ENCODE results near the gene SHC2.
A peak's percentile ranks its signal among the peaks of the same experiment; 100 is the strongest.
"Not testable (repeated sequence)": the region's sequence is repeated elsewhere in the genome, so short reads cannot be mapped to it uniquely, and the experiment has no call there.

SHC2 gene

DNA sequence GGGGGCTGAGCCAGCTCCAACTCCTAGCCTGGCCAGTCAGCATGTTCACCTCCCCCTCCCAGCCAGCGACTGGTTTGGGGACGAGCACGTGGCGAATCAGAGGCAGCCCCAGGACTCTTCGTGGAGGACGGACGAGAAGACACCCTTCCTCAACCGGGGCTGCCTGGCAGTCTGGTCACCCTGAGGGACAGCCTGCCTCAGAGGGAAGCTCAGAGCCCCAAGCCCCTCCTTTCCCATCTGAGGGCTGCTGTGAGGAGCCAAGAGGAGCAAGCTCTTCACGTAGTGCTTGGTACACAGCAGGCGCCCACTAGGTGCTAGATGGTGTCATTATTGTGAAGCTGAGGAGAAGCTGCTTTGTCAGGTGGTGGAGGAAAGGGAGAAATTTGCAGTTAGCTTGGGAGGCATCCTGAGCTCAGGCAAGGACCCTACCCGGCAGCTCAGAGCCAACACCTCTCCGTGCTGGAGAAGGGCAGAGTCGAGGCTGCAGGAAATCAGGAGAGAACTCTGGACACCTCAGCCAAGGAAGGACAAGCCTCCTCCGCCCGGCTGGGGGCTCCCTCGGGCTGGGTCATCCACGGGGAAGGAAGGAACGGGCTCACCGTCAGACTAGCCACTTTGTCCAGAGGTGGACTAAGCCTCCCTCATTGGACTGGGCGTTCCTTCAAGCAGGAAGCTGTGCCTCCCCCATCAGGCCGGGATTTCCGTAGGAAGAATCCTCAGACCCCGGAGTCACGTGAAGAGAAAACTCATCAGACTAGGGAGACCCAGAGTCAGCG is 37.0 kb downstream of the SHC2 start:
- no peak for DNase-seq (ENCODE audit: low spot score)

DNA sequence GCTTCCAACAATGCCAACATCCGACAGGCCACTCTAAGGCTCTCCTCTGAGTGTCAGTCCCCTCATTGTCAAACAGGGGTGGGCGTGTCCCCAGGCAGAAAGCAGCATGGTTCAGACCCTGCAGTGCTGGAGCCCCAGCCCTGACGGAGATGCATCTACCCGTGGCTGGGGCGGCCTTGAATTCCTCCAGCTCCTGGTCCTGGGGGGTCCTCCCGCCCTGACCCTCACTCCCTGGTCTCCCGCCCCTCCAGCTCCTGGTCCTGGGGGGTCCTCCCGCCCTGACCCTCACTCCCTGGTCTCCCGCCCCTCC is 38.0 kb downstream of the SHC2 start:
- not testable (repeated sequence) for DNase-seq (ENCODE audit: low spot score)

DNA sequence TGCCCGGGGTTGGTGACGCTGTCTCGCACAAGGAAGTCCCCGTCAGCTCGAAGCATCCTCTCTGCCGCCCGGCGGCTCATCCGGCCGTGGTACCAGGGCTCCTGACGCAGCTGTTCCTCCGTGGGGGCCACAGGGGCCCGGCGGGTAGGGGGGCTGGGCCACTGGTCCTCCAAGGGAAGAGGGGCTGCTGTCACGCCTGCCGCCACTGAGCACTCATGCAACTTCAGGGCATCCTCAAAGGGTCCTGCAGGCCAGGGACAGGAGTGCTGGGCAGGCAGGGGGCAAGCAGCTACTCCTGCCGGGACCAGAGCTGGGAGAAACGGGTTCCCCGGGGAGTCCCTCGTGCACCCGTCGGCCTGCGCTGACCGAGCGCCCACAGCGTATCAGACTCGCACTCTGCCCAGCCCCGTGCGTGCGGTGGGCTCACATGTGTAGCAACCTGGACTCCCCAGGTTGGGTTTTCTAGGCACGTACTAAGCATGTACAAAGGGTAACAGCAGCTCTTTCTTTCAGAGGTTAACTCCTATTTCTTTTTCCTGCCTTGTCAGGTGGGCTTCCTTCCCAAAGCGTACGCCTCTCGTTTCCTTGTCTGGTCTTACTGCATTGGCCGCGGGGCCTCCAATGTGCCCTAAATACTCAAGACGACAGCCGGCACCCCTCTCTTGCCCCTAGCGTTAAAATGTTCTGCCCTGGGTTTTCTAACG is 38.5 kb downstream of the SHC2 start:
- no peak for DNase-seq (ENCODE audit: low spot score)

DNA sequence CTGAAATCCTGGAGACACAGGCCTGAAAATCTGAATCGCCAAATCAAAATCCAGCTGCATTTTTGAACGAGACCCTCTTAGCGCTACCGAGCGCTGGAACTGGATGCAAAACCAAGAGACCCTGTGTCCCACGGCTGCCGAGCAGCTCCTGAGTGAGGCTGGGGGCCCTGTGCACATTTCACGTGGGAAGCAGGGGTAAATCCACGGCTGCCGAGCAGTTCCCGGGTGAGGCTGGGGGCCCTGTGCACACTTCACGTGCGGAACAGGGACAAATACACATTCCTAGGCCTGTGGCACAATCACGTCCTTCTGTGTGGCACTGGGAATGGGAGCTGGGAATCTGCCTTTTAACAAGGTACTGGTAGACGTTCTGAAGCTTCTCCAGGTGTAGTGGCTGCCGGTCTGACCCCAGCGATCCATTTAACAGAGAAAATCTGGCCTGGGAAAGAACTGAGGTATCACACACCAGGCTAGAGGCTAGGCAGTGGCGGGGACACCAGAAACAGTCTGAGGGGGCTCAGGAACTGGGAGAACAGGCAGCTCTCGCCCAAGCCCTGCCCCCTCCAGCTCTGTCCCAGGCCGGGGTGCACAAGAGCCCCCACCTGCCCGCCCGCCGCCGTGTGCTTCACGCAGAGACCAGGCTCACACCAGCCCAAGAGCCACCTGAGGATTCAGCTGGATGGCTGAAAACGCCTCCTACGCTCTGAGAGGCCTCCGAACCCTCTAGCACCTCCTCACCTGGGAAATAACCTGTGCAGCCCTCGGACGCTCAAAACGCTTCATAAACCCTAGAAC is 40.9 kb downstream of the SHC2 start:
- no peak for DNase-seq (ENCODE audit: low spot score)

DNA sequence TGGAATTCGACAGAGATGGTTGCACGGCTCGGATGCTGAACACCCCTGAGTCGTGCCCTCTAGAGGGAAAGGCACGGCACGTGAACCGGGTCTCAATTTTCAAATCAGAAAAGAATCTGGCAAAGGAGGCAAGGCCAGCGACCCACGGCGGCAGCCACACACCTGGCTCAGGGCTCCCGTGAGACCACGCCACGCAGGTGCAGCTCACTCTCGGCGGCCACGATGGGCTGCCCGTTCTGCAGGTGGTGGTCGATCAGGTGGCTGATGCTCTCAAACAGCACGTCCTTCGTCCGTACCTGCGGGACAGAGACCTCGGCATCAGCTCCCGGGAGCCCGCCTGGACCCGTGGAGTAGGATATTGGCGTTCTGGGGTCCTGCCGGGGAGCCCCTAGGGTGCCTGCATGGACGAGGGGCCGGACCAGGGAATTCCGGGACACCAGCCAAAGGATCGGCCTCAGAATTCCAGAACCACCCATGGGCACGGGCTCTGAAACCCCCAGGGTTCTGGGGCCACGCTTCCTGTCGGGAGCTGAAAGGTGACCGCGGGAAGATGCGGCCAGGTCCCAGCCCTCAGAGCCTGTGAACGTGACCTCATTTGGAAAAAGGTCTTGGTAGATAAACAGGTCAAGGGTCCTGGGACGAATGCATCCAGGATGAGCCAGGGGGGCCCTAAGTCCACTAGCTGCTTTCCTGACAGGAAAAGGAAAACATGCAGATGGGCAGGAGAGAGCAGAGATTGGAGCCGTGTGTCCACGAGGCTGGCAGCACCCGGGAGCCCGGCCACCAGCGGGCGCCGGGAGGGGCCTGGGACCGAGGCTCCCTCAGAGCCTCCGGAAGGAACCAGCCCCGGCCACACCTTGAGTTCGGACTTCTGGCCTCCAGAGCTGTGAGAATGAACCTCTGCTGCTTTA is 41.8 kb downstream of the SHC2 start:
- no peak for DNase-seq (ENCODE audit: low spot score)

DNA sequence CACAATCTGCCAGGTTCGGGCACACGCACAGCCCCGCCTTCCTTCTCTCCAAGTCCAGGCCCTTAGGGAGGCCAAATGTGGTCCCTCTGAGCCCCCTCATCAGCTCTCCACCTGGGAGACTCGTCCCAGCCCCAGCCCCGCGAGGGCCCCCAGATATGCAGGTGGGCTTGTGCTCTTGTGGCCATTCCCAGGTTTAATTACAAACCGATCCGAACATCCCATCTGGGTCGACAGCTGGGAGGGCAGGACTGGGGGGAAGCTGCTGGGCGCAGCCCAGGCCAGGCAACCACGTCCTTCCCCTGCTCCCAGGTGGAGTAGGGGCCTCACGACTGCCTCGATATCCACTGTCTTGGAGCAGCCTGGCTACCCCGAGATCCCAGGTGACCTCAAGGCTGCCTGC is 44.4 kb downstream of the SHC2 start:
- no peak for DNase-seq (ENCODE audit: low spot score)

DNA sequence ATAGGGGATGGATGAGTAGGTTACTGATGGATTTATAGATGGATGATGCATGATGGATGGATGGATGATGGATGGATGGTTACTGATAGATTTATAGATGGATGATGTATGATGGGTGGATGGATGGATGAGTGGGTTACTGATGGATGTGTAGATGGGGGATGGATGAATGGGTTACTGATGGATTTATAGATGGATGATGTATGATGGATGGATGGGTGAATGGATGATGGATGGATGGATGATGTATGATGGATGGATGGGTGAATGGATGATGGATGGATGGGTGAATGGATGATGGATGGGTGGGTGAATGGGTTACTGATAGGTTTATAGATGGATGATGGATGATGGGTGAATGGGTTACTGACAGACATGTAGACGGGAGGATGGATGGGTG is 45.5 kb downstream of the SHC2 start:
- no peak for DNase-seq (ENCODE audit: low spot score)

DNA sequence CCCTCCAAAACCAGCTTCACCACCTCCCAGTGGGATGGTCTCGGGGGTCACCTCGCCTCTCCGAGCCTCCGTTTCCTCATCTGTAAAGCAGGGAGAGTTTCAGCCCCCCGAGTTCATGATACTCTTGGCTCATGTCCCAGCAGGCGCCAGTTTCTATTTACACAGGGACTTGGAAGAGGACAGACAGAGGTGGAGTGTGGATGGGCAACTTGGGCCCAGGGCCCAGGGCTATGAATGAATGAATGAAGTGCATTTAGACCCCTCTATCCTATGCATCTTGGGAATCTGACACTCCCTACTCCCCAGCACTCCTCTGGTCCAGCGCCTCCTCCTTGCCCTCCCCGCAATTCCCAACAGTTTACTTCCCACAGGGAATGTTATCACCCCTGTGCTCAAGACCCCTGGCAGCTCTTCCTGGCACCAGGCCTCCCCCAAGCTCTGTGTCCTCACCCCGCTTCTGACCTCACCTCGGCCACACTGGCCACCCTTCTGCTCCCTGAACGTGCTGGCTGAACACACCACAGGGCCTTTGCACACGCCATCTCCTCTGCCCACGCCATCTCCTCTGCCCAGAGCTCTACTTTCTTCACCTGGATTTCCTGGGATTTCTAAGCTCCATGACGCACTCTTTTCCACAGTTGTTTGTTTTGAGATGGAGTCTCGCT is 46.9 kb downstream of the SHC2 start:
- DNase-seq (ENCODE audit: low spot score), result no peak

DNA sequence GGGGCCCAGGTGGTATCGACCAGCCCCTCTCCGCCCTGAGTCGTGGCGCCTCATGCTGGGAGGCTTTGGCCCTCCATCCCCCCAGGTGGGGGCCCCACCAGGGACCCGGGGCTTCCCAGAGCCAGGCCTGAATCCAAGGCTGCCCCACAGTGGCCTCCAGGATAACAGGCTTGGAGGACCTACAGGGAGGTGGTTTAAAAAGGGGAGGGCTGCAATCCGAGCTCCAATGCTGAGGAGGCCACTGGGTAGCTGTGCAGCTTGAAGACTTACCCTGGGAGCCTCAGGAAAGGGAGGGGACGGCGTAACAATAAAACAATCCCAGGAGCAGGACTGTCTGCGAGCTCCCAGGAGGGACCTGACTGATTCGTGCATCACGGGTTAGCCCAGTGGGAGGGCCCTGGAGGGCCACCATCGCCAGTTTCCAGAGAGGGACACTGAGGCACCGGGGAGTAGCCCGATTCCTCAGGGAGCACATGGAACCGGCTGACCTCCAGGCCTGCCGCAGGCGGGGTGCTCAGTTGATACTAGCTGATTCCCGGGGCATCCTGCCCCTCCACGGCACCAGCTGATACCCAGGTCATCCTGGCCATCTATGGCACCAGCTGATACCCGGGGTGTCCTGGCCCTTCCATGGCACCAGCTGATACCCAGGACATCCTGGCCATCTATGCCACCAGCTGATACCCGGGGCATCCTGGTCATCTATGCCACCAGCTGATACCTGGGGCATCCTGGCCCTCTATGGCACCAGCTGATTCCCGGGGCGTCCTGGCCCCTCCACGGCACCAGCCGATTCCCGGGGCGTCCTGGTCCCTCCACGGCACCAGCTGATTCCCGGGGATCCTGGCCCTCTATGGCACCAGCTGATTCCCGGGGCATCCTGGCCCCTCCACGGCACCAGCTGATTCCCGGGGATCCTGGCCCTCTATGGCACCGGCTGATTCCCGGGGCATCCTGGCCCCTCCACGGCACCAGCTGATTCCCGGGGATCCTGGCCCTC is 48.2 kb downstream of the SHC2 start:
- peak; percentile 78 for DNase-seq (ENCODE audit: low spot score)

DNA sequence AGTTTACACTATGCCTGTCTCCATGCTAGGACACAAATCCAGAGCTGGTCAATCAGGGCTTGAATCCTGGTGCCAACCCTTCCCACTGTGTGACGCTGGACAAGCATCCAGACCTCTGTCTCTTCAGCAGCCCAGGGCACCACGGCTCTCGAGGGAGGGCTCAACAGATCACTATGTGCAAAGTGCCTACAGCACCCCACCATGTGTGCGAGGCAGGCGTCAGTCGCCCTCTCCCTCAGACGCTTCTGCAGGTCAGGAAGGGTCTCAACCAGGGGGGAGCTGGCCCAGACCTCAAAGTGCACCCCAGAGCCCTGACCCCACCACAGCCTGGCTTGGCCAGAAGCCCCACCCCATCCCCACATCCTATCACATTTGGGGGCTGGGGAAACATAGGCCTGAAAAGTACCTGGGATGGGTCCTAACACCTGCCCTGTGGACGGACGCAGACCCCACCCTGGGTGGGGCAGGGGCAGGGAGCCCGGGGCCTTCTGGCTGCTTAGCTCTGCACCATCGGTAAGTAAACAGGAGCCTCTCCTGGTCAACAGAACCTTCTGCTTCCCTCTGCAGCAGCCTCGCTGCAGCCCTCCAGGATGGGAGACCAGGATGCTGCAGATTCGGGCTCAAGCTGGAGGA is 49.0 kb downstream of the SHC2 start:
- no peak for DNase-seq (ENCODE audit: low spot score)

DNA sequence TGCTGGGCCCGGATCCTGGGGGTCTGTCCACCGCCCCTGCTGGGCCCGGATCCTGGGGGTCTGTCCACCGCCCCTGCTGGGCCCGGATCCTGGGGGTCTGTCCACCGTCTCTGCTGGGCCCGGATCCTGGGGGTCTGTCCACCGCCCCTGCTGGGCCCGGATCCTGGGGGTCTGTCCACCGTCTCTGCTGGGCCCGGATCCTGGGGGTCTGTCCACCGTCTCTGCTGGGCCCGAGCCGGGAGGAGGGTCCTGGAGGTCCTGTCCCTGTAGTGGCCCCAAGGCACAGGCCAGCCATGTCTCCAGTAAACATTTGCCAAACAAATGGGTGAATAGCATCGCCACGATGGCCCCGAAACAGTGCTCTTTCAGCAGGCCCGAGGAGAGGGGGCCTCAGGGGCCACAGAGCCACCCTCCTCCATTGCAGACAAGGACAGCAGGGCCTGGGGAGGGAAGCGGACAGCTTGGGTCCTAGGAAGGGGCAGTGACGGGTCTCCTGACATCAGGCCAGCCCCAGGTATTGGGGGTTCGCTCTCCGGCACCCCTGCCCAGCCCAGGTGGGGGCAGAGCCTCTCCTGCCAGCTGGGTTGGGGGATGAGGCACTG is 49.6 kb downstream of the SHC2 start:
- not testable (repeated sequence) for DNase-seq (ENCODE audit: low spot score)

DNA sequence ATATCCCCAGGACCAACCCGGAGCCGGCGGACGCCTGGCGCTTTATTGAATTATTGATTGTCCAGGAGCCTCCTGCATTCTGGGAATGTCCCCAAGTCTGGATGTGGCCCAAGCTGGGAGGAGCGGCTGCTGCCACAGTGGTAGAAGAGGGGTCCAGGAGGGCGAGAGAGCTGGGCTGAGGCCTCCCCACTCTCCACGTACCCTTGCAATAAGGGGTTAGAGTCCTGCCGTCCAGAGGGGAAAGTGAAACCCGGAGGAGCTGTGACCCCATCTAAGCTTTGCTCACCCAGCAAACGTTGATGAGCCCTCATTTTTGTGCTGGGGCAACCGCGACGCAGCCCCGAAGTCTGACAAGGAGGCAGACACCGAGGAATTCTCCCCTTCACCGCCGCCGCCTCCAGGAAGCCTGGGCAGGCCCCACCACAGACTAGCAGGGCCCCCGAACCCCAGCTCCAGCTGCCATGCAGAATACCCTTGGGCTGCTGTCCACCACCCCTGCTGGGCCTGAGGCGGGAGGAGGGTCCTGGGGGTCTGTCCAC is 50.5 kb downstream of the SHC2 start:
- DNase-seq (ENCODE audit: low spot score), result no peak

DNA sequence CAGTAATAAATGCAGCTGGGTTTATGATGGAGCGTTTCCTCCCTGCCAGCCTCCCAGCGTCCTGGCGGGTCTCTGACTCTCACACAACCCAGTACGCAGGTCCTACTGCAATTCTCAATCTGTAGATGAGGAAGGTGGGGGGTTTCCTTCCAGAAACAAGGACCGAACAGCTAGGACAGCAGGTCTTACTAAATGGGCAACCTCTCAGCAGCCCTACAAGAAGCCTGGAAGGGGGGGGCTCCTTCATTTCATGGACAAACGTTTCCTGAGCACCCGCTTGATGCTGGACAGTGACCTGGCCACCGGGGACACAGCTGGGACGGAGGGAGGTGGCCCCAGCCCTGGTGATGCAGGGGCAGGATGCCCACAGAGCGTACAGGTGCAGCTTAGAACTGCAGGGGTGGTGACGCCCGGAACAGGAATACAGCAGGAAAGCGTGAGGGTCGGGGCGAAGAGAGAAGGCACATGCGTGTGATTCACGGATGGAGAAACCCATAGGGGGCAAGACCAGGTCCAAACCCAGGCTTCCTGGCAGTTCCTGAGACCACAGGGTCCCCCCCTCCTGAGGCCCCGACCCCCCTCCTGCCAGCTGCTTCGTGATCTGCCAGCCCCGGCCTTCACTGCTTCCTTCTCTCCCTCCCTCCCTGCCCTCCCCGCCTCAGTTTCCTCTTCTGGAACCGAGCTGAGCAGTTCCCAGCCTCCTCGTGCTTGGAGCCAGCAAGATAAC is 51.2 kb downstream of the SHC2 start:
- no peak for DNase-seq (ENCODE audit: low spot score)

DNA sequence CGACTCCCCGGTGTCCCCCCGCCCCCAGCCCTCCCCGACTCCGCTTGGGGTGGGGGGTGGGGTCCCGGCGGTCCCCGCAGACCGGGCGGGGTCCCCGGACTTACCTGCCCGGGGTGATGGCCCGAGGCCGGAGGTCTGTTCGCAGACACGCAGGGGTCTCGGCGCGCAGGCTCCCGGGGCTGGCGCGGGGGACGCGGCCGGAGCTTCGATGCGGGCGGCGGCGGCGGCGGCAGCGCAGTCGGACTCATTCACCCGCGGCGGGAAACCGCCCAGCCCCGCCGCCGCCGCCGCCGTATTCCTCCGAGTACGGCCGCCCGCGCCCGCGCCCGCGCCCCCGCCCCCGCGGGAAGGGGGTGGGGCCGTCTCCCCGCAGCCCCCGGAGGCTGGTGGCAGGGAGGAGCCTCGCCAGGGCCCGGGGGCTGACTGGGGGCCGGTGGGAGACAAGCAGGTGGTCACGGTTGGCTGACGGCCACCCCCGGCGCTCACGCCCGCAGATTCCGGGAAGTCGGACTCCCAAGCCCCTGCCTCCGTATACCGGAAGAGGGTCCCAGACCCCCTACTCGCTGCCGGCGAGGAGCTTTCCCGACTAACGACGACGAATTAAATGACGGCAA is 51.8 kb downstream of the SHC2 start, which contains the start of gene C2CD4C:
Gene C2CD4C, minus strand, starts transcription at position 246 of the 614 bp plus-strand sequence. CDS start 786 bp downstream, outside the sequence.
- peak; percentile 78 for DNase-seq (ENCODE audit: low spot score)

DNA sequence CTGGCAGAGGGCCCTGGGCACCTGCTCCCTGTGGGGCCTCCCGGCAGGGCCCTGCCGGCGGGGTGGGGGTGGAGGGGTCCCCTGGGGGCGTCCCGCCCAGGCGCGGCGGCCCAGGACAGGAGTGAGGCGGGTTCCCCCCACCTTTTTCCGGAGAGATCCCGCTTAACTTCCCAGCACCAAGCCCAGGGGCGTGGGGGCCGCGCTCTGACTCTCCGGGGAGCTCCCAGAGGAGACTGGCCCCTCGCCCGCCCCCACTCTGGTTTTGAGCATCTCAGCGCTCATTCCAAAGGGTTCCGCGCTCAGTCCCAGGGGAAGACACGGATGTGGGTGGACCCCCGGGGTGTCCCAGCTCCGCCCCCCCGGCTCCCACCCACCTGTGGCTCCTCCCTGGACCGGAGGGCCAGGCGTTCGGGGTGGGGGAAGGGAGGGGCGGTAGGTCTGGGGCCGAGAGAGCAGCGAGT is 52.4 kb downstream of the SHC2 start:
- no peak for DNase-seq (ENCODE audit: low spot score)

DNA sequence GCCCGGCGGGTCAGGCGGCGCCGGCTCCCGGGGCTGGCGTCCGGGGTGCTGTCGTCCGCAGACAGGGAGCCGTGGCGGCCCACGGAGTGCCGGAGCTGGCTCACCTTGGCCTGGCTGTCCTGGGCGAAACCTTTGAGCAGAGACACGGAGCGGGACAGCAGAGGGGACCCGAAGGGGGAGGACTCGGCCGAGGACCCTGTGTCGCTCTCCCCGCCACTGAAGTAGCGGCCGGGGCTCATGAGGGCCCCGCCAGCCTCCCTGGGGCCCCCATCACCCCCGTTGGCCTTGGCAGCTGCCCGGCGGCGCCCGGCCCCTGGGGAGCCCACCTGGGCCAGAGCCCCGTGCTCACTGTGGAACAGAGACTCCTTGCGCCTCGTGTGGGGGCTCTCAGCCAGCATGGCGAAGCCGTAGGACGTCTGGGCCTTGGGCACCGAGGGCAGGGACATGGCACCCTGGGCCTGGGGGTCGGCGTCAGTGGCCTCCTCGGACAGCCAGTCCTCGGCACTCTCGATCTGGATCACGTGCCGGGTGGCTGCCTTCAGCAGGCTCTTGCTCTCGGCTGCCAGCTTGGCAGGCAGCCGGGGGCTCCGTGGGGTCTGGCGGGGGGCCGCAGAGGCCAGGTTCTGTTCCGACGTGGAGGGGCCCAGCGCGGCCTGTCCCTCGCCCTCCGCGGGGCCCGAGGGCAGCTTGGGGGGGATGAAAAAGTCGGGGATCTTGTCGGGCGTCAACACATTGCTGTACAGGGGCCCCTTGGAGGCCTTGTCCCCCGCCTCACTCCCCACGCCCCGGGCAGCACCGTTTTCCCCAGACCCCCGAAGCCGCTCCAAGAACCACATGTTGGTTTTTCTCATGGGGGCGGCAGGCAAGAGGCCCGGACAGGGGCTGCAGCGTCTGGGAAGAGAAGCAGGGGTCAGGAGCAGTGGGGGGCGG is 53.1 kb downstream of the SHC2 start:
- DNase-seq (ENCODE audit: low spot score), result no peak

Data from iPS-NIHi11 (cell line).